ENCODE results near the gene AMBP.
"Not testable (repeated sequence)": the region's sequence is repeated elsewhere in the genome, so short reads cannot be mapped to it uniquely, and the experiment has no call there.

Gene AMBP

DNA sequence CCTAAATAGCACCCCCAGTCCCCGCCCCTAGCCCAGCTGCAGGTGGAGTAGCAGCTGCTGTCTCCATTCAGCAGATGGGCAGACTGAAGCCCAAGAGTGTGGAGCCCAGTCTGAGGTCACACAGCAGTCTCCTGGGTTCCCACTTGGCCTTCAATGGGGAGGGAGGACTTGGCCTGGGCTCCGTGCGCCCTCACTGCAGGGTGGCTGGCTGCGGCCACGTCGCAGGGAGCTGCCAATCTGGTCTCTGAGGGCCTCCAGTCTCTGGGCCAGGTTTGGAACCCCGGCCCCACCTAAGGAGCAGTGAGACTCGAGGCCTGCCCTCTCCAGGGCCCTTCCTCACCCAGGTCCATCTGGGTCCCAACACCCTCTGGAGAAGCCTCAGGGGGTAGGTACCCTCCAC lies 13.6 kb upstream of the AMBP start:
- no peak for DNase-seq (ENCODE audit: low read depth in 2 of 2)

DNA sequence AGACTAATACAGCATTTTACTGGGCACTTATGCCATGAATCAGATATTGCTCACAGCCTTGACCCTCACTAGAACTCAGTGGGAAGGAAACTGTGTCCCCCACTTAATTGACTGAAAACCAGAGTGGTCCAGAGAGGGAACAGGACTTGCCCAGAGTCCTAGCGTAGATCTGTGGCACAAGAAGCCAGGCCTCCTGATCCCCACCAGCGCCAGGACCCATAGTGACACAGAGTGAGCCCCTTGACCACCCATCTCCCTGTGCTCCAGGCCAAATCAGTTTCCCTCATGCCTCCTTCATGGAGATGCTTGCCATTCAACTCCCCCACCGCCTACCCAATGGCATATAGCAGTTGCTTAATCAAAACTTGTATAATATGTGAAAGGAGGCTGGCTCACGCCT lies 12.7 kb upstream of the AMBP start:
- DNase-seq (ENCODE audit: low read depth in 2 of 2) = no peak

DNA sequence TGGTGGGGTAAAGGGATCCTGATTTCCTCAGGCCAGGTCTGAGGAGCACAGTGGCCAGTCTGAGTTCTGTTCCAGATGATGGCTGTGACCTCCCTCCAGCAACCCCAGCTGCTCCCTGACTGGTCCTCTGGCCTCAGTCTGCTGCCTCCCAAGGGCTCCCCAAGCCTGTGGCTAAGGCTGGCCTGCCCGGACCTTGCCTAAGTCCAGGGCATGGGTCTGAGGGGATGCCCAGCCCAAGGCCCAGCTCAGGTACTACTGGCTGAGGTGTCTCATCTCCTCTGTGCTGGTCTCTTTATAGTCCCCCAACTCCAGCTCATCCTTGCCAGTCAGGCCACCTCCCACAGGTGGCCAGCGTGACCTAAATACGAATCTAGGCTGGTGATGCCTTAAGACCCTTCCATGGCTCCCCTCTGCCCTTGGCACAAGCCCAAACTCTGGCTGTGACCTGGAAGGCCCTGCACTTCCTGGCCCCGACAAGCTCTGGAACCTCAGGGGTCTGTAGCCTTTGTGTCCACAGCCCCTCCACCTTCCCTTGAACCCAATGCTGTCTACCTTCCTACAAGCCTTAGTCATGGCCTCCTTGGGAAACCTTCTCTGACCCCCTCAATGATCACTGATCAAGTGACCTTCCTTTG lies 11.2 kb upstream of the AMBP start:
- no peak for DNase-seq (ENCODE audit: low read depth in 2 of 2)

DNA sequence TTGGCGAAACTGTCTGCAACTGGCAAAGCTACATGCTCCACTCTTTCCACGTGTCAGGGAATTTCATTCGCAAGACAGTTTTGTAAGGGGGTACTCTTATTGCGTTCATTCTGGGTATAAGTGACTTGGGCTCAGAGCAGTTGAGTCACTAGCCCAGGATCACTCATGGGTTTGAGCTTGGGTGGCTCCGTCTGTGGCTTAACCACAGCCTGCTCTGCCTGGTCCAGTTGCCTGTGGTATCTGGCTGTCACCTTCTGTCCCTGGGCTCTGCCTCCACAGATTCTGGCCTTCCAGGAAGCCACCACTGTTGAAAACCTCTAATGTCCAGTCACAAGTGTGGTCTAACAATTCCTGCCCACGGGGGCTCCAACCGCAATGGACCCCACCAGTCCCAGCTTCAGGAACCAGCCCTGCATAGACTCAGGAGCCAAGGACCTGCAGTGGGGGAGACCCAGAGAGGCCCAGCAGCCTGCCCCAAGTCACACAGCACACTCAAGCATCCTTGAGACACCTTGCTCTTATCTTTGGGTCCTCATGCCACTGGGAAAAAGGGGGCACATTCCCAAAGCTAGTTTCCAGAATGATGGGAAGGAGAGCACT lies 10.6 kb upstream of the AMBP start:
- DNase-seq (ENCODE audit: low read depth in 2 of 2) = no peak

DNA sequence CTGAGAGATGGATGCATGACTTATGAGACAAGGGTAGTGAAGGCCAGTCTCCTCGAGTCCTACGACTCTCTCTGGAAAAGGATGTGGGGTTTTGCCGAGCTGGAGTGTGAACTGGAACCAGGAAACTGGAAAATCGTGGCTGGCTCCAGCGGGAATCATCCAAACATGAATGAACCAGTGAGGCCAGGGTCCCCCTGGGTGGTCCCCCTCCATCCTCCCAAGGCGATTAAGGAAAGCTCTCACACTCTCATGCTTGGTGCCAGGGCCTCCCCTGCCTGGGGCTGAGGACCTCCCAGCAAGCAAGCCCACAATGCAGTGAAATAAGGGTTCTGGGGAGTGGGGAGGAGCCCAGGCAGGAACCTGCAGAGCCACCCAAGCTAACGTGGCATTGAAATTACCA lies 9.6 kb upstream of the AMBP start:
- no peak for DNase-seq (ENCODE audit: low read depth in 2 of 2)

DNA sequence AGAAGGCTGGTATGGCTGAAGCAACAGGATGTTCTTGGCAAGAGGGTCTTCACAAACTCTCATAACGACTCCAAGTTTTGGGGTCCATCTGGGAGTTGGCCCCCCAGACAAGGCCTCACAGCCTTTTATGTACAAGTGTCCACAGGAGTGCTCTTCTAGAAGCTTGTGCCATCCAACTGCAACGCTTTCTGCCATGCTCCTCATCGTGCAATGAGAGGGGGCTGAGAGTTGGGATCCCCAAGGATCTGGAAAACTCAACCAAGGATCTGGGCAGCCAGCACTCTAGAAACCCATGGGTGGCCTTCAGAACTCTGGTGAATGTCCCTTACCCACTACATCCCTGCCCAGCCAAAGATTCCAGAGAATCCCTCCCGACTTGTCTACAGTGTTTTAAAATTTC lies 8.5 kb upstream of the AMBP start:
- no peak for DNase-seq (ENCODE audit: low read depth in 2 of 2)

DNA sequence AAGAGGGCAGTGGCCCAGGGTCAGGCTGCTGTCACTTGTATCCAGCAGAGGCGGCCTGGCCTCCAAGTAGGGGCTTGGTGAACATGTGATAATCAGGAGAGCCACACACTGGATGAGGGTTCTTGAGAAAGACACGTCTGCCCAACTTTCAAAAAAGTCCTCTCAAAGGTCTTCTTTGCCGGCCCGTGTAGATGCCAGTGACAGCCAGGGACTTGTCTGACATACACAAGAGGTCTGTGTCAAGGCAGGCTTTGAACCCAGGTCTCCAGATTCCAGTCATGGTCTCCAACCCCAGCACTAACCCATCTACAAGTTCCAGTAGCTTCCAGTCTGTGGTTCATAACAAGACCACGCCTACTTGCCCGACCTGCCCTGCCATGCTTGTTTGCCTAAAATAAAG lies 7.9 kb upstream of the AMBP start:
- DNase-seq (ENCODE audit: low read depth in 2 of 2) = no peak

DNA sequence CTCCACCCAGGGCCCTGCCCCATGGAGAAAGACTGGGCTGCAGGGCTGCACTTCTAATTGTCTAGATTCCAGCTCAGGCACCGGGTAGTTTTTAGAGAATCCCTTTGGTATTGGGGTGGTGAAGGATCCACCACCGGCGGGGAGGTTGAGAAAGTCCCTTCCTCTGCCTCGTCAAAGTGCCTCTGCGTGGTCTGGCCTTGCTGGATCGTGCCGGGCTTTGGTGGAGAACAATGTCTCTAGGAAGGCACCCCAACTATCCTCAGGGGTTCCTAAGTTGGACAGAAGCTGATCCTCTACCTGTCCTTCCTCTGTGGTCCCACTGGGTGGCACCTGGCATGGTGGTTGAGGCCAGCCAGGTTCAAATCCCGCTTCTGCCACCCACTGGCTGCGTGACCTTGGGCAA lies 7.3 kb upstream of the AMBP start:
- DNase-seq (ENCODE audit: low read depth in 2 of 2) = no peak

DNA sequence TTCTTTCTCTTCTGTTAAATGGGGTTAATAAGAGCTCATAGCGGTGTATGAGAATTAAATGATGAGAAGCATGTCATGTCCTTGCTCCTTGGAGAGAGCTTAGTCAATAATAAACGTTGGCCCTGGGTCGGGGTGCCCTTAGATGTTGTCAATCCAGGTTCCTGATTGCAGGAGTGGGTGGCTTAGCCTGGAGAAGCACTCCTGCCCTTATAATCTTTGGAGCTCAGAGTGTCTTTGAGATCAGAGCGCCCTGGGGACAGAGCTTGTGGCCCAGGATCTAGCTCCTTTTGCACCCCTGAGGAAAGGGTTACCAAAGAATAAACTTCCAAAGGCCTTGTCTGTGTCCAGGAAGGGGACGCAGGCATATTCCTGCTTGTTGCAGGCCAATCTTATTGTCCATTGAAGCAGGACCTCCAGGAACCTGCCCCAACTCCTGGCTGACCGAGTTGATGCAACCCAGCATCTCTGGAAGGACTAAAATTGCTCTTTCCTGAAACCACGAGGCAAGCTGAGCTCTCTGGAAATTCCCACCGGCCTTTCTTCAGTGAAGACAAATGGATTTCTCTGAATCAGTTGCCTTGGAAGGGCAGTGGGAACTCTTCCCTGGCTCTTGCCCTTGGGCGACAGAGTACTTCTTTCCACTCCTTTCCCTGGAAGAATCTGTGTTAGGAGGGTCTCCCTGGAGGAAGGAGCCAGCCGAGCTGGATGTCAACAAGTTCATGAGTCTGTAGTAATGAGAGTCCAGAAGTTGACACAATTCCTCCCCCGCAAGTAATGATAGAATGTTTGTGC lies 6.4 kb upstream of the AMBP start:
- DNase-seq (ENCODE audit: low read depth in 2 of 2) = no peak

DNA sequence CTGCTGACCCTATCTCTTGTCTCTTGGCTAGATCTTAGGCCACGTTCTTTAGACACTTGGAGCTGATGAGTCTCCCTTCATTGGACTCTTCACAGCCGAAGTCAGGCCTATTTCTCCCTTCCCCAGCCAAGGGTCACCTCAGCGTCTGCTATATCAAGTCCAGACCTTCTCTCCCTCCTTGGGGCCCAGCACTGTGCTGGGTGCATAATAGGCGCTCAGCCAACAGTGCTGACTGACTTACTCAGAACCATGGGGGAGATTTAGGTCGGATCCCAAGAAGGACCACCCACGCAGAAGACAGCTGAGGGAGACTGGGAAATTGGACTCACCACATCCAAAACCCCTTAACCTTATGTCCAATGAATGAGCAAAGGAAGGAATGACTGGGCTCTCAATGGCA lies 5.6 kb upstream of the AMBP start:
- DNase-seq (ENCODE audit: low read depth in 2 of 2) = no peak

DNA sequence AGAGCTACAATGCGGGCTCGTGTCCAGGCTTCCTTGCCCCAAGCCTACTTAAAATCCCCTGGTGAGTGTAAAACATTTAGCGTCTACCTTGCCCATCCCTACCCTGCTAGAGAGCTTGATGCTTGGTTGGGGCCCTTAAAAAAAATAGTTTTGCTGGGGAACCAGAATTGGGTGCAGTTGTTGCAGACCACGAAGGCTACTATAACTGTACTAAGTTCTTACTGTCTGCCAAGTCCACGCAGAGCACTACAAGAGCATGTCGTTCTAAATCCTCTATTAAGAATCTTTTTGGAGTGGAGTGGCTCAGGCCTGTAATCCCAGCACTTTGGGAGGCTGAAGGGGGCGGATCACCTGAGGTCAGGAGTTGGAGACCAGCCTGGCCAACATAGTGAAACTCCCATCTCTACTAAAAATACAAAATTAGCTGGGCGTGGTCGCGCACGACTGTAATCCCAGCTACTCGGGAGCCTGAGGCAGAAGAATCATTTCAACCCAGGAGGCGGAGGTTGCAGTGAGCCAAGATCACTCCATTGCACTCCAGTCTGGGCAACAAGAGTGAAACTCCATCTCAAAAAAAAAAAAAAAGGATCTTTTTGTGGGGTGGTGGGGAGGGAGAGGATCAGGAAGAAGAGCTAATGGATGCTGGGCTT lies 4.8 kb upstream of the AMBP start:
- not testable (repeated sequence) for DNase-seq (ENCODE audit: low read depth in 2 of 2)

DNA sequence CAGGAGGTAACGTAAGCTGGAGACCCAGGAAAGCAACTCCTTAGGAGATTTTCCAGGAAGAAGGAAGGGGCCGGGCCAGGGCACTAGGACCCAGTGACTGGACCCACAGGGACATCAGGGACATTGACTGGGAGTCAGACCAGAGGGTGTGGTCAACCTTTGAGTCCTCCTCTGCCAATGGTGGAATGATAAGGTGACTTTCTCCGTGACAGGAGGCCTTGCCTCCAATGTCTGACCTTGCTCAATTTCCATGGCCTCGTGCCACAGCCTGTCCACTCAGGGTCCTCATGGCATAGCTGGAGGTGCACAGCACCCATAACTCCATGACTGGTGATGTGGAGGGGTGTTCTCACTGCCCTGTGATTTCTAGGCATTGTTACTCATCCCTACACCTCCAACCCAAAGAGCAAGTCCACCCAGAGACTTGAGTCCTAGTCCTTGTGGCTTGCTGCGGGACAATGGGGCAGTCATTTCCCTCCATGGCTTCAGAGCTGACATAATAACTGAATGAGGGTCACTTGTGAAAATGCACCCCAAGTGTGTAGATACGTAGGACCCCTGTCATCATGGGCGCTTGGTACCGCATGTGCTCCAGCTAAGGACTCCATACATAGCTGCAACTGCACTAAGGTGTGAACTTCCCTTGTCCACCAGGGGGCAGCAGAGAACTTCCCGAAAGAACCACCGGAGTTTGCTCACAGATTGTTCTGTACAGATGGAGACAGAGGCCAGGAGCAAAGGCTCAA lies 4.1 kb upstream of the AMBP start:
- DNase-seq (ENCODE audit: low read depth in 2 of 2) = peak; percentile 75 to 85

DNA sequence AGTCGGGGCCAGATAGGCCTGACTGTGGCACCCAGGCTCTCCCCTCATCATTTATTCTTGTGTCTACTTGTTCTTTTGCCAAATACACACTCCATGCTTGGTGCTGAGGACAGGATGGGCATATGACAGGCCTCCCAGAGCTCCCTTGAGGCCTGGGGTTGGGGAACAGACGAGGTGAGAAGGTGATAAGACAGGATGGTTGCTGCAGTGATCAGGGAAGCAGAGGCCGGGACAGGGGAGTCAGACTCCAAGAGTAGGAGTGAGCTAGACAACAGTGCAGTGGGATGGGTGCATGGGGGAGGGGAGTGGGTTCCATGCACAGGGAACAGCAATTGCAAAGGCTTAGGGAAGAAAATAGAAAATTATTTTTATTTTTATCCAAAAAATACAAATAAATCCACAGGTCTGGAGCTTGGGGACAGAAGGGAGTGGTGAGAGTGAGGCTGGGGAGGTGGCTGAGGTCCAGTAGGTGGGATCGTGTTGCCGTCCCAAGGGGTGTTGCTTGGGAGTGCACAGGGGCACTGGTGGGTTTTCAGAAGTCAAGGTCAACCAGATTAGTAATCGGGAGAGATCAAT lies 3.4 kb upstream of the AMBP start:
- no peak for DNase-seq (ENCODE audit: low read depth in 2 of 2)

DNA sequence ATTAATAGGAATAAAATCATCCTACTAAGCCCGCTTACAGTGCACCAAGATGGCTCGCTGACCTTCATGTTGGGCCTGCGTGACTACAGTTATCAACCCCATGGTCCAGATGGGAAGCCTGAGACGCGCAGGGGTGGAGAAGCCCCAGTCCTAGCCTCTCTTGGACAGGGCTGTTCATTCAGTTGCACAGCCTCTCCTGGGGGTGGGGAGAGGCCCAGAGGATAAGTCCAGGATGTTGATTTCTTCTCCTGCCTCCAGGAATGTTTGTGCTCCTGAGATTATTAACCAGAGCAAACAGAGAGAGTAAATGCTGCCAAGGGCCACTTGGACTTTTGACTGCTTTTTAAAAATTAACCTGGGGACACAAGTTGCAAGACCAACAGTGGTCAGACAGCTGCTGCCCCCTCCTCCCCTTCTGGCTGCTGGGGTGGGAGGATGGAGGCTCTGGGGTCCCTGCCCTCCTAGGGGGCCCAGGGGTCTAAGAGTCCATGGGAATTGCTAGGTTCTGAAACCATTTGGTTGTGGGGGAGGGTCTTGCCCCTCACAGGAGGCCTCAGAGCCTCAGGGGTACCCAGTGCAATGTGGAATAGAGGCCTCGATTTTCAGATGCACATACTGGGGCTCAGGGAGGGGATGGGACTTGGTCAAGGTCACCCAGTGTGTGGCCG lies 2.8 kb upstream of the AMBP start:
- DNase-seq (ENCODE audit: low read depth in 2 of 2) = no peak

DNA sequence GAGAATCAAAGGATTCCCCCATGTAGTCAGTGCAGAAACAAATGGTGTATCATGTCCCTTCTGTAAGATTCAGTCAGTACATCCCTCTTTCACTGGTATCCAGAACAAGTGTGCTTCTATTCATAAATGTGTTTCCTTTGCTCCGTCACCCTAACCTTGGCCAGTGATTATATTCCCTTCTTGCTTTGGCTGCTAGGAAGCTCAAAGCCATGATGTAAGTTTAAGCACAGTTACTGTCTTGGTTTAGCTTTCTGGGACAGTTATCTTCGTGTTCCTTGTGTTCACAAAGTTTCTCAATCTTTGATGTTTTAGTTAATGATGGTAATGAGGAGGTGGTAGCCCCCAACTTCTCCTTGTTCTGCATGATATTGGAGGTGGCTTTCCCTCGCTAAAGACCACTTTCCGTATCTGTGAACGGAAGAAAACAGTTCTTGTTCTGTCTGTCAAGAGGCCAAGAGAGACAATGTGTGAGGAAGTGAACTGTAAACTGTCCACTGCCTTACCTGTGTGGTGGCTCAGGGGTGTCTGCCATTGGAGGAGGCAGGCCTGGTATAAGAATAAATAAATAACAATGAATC lies 2.2 kb upstream of the AMBP start:
- DNase-seq (ENCODE audit: low read depth in 2 of 2) = no peak

DNA sequence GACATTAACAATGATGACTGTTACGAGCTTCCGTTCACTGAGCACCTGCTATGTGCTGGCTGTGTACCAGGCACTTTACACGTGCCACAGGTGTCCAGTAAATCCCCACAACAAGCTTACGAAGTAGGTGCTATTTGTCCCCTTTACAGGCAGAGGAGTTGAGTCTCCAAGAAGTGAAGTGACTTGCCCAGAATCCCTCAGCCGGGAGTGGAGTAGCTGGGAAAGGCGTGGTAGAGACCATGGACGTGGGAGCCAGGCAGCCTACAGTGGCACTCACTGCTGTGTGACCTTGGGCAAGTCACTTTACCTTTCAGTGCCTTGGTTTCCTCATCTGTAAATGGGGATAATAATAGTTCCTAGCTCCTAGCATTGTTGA lies 669 bp upstream of the AMBP start:
- DNase-seq (ENCODE audit: low read depth in 2 of 2) = no peak

DNA sequence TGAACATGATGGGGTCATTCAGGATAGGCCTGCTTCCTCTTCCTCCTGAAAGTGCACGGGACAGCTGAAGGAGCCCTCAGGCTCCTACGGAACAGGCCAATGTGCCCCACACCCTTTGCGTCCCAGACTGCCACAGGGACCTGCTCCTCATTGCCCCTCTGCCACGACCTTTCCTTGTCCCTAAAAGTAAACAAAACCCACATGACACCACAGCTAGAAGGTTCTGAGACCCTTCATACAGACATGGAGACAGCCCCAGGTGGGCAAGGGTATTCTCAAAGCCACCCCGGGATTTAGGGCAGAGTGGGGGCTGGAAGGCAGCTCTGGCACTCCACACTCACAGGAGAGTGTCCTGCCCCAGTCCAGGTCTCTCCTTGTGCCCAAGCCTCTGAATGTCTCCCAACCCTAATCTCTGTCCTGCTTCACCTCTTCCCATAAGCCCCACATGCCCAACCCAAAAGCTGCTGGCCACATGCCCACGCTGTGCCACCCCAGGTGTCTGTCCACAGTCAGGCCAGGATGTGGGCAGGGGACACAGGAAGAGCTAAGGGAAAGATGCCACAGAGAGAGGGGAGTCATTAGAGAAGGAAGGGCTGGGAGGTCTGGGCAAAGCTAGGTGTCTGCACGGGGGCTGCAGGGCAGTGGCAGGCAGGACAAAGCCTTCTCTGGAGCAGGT lies 800 bp downstream of the AMBP start:
- DNase-seq (ENCODE audit: low read depth in 2 of 2) = no peak

DNA sequence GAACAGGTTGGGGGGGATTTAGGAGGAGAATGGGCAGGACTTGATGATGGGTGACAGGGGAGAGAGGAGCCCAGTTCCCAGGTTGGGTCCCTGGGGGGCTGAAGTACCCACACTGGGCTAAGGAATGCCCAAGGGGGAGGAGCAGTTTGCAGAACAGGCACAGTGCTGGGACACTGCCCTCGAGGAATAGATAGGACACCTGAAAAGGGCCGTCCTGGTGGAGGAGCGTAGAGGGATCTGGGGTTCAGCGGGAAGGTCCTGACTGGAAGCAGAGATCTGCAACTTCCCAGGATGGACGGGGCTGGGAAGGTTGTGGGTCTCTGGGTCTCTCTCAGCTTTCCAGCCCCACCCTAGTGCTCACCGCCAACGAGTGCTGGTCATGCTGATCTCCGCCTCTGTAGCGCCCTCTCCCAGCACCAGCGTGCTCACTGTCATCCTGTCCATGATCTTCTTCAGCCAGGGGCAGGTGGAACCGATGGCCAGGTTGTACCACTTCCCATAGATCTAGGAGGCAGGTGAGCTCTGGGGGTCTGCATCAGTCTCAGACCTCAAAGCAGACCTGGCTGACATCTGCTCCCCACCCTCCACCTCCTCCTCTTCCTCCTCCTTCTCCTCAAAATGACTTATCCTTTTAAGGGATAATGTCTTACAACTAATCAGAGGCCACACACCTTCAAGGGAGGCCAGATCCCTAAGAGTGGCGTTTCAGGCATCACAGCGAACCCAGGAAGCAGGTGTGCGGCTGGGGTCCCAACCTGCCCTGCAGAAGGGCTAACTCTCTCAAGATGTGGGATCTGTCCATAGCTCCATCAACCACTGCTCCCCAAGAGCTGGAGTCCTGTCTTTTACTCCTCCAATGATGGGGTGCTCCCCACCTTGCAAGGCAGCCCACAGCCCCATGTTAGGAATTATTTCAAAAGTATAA lies 1.6 kb downstream of the AMBP start:
- DNase-seq (ENCODE audit: low read depth in 2 of 2) = no peak

DNA sequence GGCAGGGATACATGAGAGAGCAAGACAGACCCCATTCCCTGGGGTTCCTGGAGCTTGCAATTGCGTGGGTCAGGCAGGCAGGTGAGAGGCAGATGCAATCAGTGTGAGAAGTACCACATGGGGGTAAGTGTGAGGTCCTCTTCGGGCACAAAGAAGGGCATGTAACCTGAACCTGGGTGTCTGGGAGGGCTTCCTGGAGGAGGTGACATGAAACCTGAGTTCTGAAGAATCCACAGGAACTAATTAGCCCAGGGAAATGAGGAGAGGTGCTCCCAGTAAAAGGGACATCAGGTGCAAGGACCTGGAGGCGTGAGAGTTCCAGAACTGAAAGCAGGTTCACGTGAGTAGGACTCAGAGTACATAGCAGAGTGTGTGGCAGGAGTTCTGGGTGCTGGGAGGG lies 2.5 kb downstream of the AMBP start:
- DNase-seq (ENCODE audit: low read depth in 2 of 2) = no peak

Data from stimulated activated CD4-positive, alpha-beta T cell treated with anti-CD3 and anti-CD28 coated beads, Interleukin-4, amount 100 ng/mL, for 48 hours (primary cell).